ENCODE measurements around the gene ZNF367. TPM values are rescaled to one million over a fixed set of nuclear protein-coding genes. Genes with fewer than 3 reads are reported as not detected.

Gene ZNF367
- total and polyA plus RNA-seq, 7 donors, result 0.28 to 3.5 (median 1.4) TPM

- Histone ChIP-seq H3K36me3 (no peaks in the 10 kb centered on the region), H3K4me1 (no peaks in the 10 kb centered on the region), H3K9me3 (no peaks in the 10 kb centered on the region), H3K27ac (no peak overlapping the region), H3K27me3 (no peaks in the 10 kb centered on the region), H3K4me3 (no peak overlapping the region)
- TF ChIP-seq, protein P1, sequence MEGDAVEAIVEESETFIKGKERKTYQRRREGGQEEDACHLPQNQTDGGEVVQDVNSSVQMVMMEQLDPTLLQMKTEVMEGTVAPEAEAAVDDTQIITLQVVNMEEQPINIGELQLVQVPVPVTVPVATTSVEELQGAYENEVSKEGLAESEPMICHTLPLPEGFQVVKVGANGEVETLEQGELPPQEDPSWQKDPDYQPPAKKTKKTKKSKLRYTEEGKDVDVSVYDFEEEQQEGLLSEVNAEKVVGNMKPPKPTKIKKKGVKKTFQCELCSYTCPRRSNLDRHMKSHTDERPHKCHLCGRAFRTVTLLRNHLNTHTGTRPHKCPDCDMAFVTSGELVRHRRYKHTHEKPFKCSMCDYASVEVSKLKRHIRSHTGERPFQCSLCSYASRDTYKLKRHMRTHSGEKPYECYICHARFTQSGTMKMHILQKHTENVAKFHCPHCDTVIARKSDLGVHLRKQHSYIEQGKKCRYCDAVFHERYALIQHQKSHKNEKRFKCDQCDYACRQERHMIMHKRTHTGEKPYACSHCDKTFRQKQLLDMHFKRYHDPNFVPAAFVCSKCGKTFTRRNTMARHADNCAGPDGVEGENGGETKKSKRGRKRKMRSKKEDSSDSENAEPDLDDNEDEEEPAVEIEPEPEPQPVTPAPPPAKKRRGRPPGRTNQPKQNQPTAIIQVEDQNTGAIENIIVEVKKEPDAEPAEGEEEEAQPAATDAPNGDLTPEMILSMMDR (IDR thresholded peaks at IDR 0.05), result no peak
- TF ChIP-seq EP300 (IDR thresholded peaks at IDR 0.05) (no peak), POLR2A (IDR thresholded peaks at IDR 0.05) (no peak)
- intact Hi-C loops (cut with DNase I), result no loop called here
- no peak for DNase-seq
Measured at GRCh38 chr9:96429732-96430131, 11.6 kb upstream of the ZNF367 start.

DNA sequence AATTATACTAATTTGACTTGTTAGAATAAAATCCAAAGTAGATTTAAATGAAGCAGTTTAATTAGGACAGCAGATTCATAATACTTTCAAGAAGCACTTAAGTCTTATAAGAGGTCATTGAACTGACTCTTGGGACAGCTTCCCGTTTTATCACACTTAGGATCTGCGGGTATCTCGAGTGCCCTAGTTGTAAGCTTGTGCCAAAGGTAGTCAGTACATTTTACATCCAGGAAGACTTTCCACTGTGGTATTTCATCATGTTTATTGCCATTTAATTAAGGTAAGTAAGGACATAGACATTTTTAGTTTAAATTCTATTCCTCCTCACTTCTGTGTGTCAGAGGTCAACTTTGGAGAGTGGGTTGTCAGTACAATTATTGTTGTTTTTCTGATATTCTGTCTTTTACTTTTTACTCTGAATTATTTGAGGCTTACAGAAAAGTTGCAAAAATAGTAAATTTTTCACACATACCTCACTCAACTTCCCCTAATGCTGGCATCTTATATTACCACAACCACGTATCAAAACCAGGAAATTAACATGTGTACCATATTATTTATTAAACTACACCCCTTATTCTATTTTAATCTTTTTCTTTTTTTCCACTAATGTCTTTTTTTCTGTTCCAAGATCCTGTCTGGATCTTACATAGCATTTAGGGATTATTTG, 7.5 kb upstream of the ZNF367 start:
- WGBS, 2 donors, result 23 to 44% methylated on average over 4 of the region's 4 CpGs
- TF ChIP-seq, protein P1 (IDR thresholded peaks at IDR 0.05), result no peak
- TF ChIP-seq POLR2AphosphoS5 (IDR thresholded peaks at IDR 0.05) (no peak), POLR2A (IDR thresholded peaks at IDR 0.05) (no peak), EP300 (IDR thresholded peaks at IDR 0.05) (no peak)
- no peaks in the 10 kb centered on the region for H3K9me3 ChIP-seq
- no peaks in the 10 kb centered on the region for H3K36me3 ChIP-seq
- no peak for DNase-seq
- intact Hi-C loops (cut with DNase I), result no loop called here
- H3K4me3 ChIP-seq, result no peak overlapping the region
- no peak overlapping the region for H3K27ac ChIP-seq
- no peaks in the 10 kb centered on the region for H3K27me3 ChIP-seq
- H3K4me1 ChIP-seq, result peaks cover 0 to 7% (median 6%) of the 10 kb centered on the region in 4 donors

DNA sequence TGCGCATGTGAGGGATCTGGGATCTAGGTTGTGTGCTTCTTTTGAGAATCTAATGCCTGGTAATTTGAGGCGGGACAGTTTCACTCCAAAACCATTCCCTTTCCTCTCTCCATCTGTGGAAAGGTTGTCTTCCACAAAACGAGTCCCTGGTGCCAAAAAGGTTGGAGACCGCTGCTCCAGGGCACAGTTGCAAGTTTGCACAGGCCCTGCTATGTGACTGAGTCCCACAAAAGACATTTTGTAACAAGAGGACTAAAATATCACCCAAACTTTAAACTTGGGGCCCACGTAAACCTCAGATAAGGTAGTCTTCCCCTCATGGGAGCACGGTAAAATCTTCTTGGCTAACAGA, 5.8 kb upstream of the ZNF367 start:
- WGBS, 2 donors, result 90% methylated on average over 6 of the region's 6 CpGs
- Histone ChIP-seq H3K27ac (no peak overlapping the region), H3K4me1 (peaks cover 0 to 22% (median 19%) of the 10 kb centered on the region in 4 donors), H3K4me3 (no peak overlapping the region), H3K27me3 (no peaks in the 10 kb centered on the region), H3K36me3 (no peaks in the 10 kb centered on the region), H3K9me3 (no peaks in the 10 kb centered on the region)
- intact Hi-C loops (cut with DNase I), result no loop called here
- no peak for DNase-seq
- no peak for TF ChIP-seq POLR2A (IDR thresholded peaks at IDR 0.05)
- no peak for TF ChIP-seq POLR2AphosphoS5 (IDR thresholded peaks at IDR 0.05)
- TF ChIP-seq, protein P1 (IDR thresholded peaks at IDR 0.05), result no peak
- no peak for TF ChIP-seq EP300 (IDR thresholded peaks at IDR 0.05)

DNA sequence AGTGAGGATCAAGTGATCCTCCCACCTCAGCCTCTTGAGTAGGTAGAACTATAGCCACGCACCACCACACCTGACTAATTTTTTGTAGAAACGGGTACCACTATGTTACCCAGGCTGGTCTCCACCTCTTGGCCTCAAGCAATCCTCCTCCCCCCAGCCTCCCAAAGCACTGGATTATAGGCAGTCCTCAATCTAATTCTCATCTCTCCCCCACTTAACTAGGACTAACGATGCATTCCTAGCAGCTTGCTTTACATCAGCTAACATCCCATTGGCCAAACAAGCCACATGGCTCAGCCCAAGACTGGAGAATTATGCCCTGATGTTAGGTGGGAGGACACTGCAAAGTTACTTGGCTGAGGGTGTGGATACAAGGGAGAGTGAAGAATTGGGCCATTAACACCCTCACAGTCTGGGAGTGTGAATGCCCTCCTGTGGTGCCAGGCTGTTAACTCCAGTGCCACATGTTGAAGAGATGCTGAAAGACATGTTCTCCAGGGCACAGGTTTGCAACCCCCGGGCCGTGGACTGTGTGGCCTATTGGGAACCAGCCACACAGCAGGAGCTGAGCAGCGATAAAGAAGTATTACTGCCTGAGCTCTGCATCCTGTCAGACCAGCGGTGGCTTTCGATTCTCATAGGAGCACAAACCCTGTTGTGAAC, 5.3 kb upstream of the ZNF367 start:
- no peaks in the 10 kb centered on the region for H3K9me3 ChIP-seq
- peaks cover 0 to 22% (median 19%) of the 10 kb centered on the region in 4 donors for H3K4me1 ChIP-seq
- WGBS, 2 donors, result 90 to 93% methylated on average over 8 of the region's 8 CpGs
- intact Hi-C loops (cut with DNase I), result no loop called here
- H3K27me3 ChIP-seq, result no peaks in the 10 kb centered on the region
- no peak overlapping the region for H3K4me3 ChIP-seq
- no peak for TF ChIP-seq EP300 (IDR thresholded peaks at IDR 0.05)
- no peak for TF ChIP-seq POLR2A (IDR thresholded peaks at IDR 0.05)
- H3K27ac ChIP-seq, result no peak overlapping the region
- no peak for DNase-seq
- no peaks in the 10 kb centered on the region for H3K36me3 ChIP-seq

GRCh38 chr9:96420468-96421219, 2.5 kb upstream of the ZNF367 start:
- DNase-seq, result no peak
- WGBS, 2 donors, result 55 to 57% methylated on average over 6 of the region's 6 CpGs
- H3K27ac ChIP-seq, result peak overlapping the region; percentile 98 to 100 (median 98)

More at GRCh38 chr9:96420468-96421219, 2.5 kb upstream of the ZNF367 start:
- TF ChIP-seq EP300 (IDR thresholded peaks at IDR 0.05) (no peak), POLR2AphosphoS5 (IDR thresholded peaks at IDR 0.05) (peak in 2 of 4 donors; percentile 33 to 54), POLR2A (IDR thresholded peaks at IDR 0.05) (no peak)
- TF ChIP-seq, protein P1 (IDR thresholded peaks at IDR 0.05), result no peak
- no peaks in the 10 kb centered on the region for H3K9me3 ChIP-seq
- no peak overlapping the region for H3K4me3 ChIP-seq
- peaks cover 0 to 37% (median 28%) of the 10 kb centered on the region in 4 donors for H3K4me1 ChIP-seq
- no peaks in the 10 kb centered on the region for H3K27me3 ChIP-seq
- H3K36me3 ChIP-seq, result no peaks in the 10 kb centered on the region
- intact Hi-C loops (cut with DNase I), result no loop called here

Measured in sigmoid colon (tissue), 7 donors.